ENCODE data around the gene C1orf56. TPM values are rescaled to one million over a fixed set of nuclear protein-coding genes. Genes with fewer than 3 reads are reported as not detected.

Gene C1orf56
- total RNA-seq, 1 experiment from 2014 or later = 4.8 TPM

DNA sequence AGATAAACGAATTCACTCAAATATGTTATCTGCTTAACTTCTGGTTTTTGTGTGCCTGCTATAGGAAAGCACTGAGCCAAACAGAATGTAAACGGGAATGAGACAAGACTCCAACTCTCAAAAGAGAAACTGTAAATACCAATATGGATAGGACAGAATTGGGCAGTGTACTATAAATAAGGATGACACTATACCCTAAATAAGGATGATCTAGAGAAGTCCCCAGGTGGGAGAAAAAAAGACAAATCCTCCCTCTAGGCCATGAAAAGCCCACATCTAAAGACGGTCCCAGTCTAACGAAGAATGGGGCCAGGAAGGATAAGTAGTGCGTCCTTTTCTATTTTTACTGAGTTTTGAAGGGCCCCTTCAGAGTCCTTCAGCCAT is 21.5 kb downstream of the C1orf56 start:
- TF ChIP-seq, protein P1, sequence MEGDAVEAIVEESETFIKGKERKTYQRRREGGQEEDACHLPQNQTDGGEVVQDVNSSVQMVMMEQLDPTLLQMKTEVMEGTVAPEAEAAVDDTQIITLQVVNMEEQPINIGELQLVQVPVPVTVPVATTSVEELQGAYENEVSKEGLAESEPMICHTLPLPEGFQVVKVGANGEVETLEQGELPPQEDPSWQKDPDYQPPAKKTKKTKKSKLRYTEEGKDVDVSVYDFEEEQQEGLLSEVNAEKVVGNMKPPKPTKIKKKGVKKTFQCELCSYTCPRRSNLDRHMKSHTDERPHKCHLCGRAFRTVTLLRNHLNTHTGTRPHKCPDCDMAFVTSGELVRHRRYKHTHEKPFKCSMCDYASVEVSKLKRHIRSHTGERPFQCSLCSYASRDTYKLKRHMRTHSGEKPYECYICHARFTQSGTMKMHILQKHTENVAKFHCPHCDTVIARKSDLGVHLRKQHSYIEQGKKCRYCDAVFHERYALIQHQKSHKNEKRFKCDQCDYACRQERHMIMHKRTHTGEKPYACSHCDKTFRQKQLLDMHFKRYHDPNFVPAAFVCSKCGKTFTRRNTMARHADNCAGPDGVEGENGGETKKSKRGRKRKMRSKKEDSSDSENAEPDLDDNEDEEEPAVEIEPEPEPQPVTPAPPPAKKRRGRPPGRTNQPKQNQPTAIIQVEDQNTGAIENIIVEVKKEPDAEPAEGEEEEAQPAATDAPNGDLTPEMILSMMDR (IDR thresholded peaks at IDR 0.05; ENCODE audit: insufficient read depth in 1 of 2, low read depth in 1 of 2, low read length in 1 of 2, severe bottlenecking in 1 of 2, unreplicated experiment in 1 of 2) = no peak
- H3K9me3 Mint-ChIP-seq (ENCODE audit: unreplicated experiment) = no peaks in the 10 kb centered on the region
- intact Hi-C loops (cut with micrococcal nuclease; ENCODE audit: unreplicated experiment) = no loop called here
- H3K9me3 ChIP-seq = no peaks in the 10 kb centered on the region
- BruUV-seq (replicated peaks) = no TSS peak
- peaks cover 11% of the 10 kb centered on the region for H3K36me3 Mint-ChIP-seq (ENCODE audit: insufficient read depth, unreplicated experiment)
- ChIA-PET CTCF (no interaction called here), POLR2A (no interaction called here)
- no peak overlapping the region for H3K4me3 Mint-ChIP-seq (ENCODE audit: unreplicated experiment)
- H3K4me1 ChIP-seq = peaks cover 10% of the 10 kb centered on the region; the same call in 1 of the 2 replicates
- no peaks in the 10 kb centered on the region for H3K36me3 ChIP-seq (ENCODE audit: control insufficient read depth, insufficient read depth, low read length)
- H3K27me3 ChIP-seq (replicated peaks; ENCODE audit: control insufficient read depth, insufficient read depth, low read length) = no peaks in the 10 kb centered on the region
- no peak overlapping the region for H3K4me3 ChIP-seq (ENCODE audit: low read depth, low read length)
- DNase-seq = no peak
- no peaks in the 10 kb centered on the region for H3K27me3 Mint-ChIP-seq (ENCODE audit: insufficient read depth, unreplicated experiment)
- no peaks in the 10 kb centered on the region for H3K4me1 Mint-ChIP-seq (ENCODE audit: low read depth, unreplicated experiment)
- no peak overlapping the region for H3K27ac Mint-ChIP-seq (ENCODE audit: unreplicated experiment)

DNA sequence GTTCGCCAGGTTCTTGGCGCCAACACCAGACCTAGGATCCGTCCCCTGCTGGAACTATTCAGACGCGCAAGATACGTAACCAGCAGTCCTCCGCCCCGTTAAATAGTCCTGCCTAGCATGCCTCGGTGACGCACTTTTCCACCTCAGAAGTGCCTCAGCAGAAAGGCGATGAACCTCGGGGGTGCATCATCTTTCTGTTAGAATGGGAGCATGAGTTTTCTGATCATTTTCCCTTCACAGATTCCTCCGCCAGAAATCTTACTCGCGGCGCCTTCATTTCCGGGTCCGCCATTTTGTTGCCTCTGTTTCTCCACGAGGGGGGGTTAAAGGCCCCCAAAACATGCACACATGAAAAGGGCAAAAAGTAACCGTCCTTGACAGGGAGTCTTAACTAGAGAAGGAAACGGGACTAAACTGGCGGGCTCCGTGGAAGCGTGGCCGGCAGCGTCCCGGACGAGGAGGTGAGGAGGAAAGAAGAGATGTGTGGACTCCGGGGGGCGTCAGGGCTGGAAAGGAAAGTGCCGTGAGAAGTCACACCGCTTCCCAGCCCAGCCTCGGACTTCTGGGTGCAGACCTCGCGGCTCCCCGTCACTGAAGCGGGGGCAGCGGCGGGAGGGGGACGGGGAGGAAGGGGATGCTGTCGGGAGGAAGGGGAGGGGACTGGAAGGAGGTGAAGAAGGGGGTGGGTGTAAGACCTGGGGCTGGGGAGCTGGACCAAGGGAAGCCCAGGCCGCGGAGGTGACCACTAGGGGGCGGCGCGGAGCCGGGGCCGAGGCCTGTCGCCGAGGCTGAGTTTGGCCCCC is 23.1 kb downstream of the C1orf56 start, which contains the start of gene GABPB2:
GABPB2 (plus strand) TSS at position 288 of the 803 bp plus-strand sequence. CDS start 17,429 bp downstream, outside the sequence.
- peak; percentile 87 to 90 for DNase-seq
- Histone ChIP-seq H3K9me3 (no peaks in the 10 kb centered on the region), H3K36me3 (ENCODE audit: control insufficient read depth, insufficient read depth, low read length) (no peaks in the 10 kb centered on the region), H3K4me1 (peaks cover 10% of the 10 kb centered on the region; the same call in 1 of the 2 replicates), H3K4me3 (ENCODE audit: low read depth, low read length) (peak within 1 kb of the TSS; percentile 64), H3K27me3 (replicated peaks; ENCODE audit: control insufficient read depth, insufficient read depth, low read length) (no peaks in the 10 kb centered on the region)
- no peaks in the 10 kb centered on the region for H3K27me3 Mint-ChIP-seq (ENCODE audit: insufficient read depth, unreplicated experiment)
- peaks cover 11% of the 10 kb centered on the region for H3K36me3 Mint-ChIP-seq (ENCODE audit: insufficient read depth, unreplicated experiment)
- ChIA-PET POLR2A (interaction anchor here (0.5 to 0.6 kb wide), 3 partner anchors 11 to 256 kb away, joined by 3 to 4 read pairs (median 4); partner anchors contain the start of genes C1orf56 and CDC42SE1), CTCF (interaction anchor here (0.8 to 2.3 kb wide), 7 partner anchors 12 to 119 kb away, joined by 3 to 7 read pairs (median 3); partner anchors contain the start of genes C1orf56, CDC42SE1, MINDY1 and TNFAIP8L2)
- TSS peak; percentile 43 for BruUV-seq (replicated peaks)
- H3K4me1 Mint-ChIP-seq (ENCODE audit: low read depth, unreplicated experiment) = no peaks in the 10 kb centered on the region
- TF ChIP-seq, protein P1 (IDR thresholded peaks at IDR 0.05; ENCODE audit: insufficient read depth in 1 of 2, low read depth in 1 of 2, low read length in 1 of 2, severe bottlenecking in 1 of 2, unreplicated experiment in 1 of 2) = peak; percentile 74 to 95
- peak within 1 kb of the TSS; percentile 100 for H3K27ac Mint-ChIP-seq (ENCODE audit: unreplicated experiment)
- peak within 1 kb of the TSS; percentile 98 for H3K4me3 Mint-ChIP-seq (ENCODE audit: unreplicated experiment)
- intact Hi-C loops (cut with micrococcal nuclease; ENCODE audit: unreplicated experiment) = loop anchor here (2.0 kb wide), 2 partner anchors 46 to 76 kb away; partner anchors contain the start of gene SEMA6C
- H3K9me3 Mint-ChIP-seq (ENCODE audit: unreplicated experiment) = no peaks in the 10 kb centered on the region

DNA sequence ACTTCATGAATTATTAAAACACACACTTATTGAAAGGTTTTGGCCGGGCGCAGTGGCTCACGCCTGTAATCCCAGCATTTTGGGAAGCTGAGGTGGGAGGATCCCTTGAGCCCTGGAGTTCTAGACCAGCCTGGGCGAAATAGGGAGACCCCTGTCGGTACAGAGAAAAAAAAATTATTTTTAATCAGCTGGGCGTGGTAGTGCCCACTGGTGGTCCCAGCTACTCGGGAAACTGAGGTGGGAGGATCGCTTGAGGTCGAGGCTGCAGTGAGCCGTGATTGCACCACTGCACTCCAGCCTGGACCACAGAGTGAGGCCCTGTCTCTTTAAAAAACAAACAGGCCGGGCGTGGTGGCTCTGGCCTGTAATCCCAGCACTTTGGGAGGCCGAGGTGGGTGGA is 24.7 kb downstream of the C1orf56 start:
- no peaks in the 10 kb centered on the region for H3K27me3 Mint-ChIP-seq (ENCODE audit: insufficient read depth, unreplicated experiment)
- BruUV-seq (replicated peaks) = no TSS peak
- Histone ChIP-seq H3K36me3 (ENCODE audit: control insufficient read depth, insufficient read depth, low read length) (no peaks in the 10 kb centered on the region), H3K4me3 (ENCODE audit: low read depth, low read length) (no peak overlapping the region), H3K9me3 (no peaks in the 10 kb centered on the region), H3K4me1 (peaks cover 10% of the 10 kb centered on the region; the same call in 1 of the 2 replicates), H3K27me3 (replicated peaks; ENCODE audit: control insufficient read depth, insufficient read depth, low read length) (no peaks in the 10 kb centered on the region)
- peaks cover 11% of the 10 kb centered on the region for H3K36me3 Mint-ChIP-seq (ENCODE audit: insufficient read depth, unreplicated experiment)
- H3K4me1 Mint-ChIP-seq (ENCODE audit: low read depth, unreplicated experiment) = no peaks in the 10 kb centered on the region
- H3K4me3 Mint-ChIP-seq (ENCODE audit: unreplicated experiment) = peak overlapping the region; percentile 98
- TF ChIP-seq, protein P1 (IDR thresholded peaks at IDR 0.05; ENCODE audit: insufficient read depth in 1 of 2, low read depth in 1 of 2, low read length in 1 of 2, severe bottlenecking in 1 of 2, unreplicated experiment in 1 of 2) = no peak
- ChIA-PET CTCF (no interaction called here), POLR2A (no interaction called here)
- H3K27ac Mint-ChIP-seq (ENCODE audit: unreplicated experiment) = peak overlapping the region; percentile 100
- no peaks in the 10 kb centered on the region for H3K9me3 Mint-ChIP-seq (ENCODE audit: unreplicated experiment)
- intact Hi-C loops (cut with micrococcal nuclease; ENCODE audit: unreplicated experiment) = no loop called here
- DNase-seq = no peak

All from Caco-2 (cell line).